DOHH2 (cell line): ENCODE data around the gene MPRIP.

ENCODE experiments used
- H3F3A ChIP-seq: fragments of 200-600 bp; sonication (generic), shearing (Covaris generic); 2 replicates; pipeline ENCODE4 v1.6.0; 2016; ENCODE audit warnings: antibody characterized with exemption, mild to moderate bottlenecking; ENCODE audit not compliant: control insufficient read depth, insufficient read depth
- H3K27ac ChIP-seq: fragments of 200-600 bp; sonication (generic); 2 replicates; pipeline ENCODE4 v1.5.1; 2014; ENCODE audit warnings: low read depth, mild to moderate bottlenecking, low read length, moderate library complexity
- H3K27me3 ChIP-seq: fragments of 200-600 bp; sonication (generic); 2 replicates; pipeline ENCODE4 v1.6.1; 2014; ENCODE audit warnings: mild to moderate bottlenecking, low read length, mixed read lengths; ENCODE audit not compliant: control insufficient read depth
- H3K36me3 ChIP-seq: fragments of 200-600 bp; sonication (generic); 2 replicates; pipeline ENCODE4 v1.6.1; 2014; ENCODE audit warnings: mild to moderate bottlenecking, low read length, moderate library complexity, mixed read lengths; ENCODE audit not compliant: control insufficient read depth
- H3K4me1 ChIP-seq: fragments of 200-600 bp; sonication (generic); 2 replicates; pipeline ENCODE4 v1.6.1; 2014; ENCODE audit warnings: mild to moderate bottlenecking, low read length, mixed read lengths; ENCODE audit not compliant: control insufficient read depth
- H3K4me2 ChIP-seq: fragments of 200-600 bp; sonication (generic); 2 replicates; pipeline ENCODE4 v1.6.0; 2014; ENCODE audit warnings: mild to moderate bottlenecking, low read length, moderate library complexity
- H3K4me3 ChIP-seq: fragments of 200-600 bp; sonication (generic); 2 replicates; pipeline ENCODE4 v1.5.1; 2014; ENCODE audit warnings: mild to moderate bottlenecking, low read length, mixed read lengths
- H3K79me2 ChIP-seq: fragments of 200-600 bp; sonication (generic); 2 replicates; pipeline ENCODE4 v1.6.1; 2014; ENCODE audit warnings: mild to moderate bottlenecking, low read length, mixed read lengths; ENCODE audit not compliant: control insufficient read depth
- H3K9me2 ChIP-seq: fragments of 200-600 bp; sonication (generic); replicated peaks from 2 replicates; pipeline ENCODE4 v1.6.1; 2014; ENCODE audit warnings: mild to moderate bottlenecking, low read length, mixed read lengths; ENCODE audit not compliant: control insufficient read depth
- H3K9me3 ChIP-seq: fragments of 200-600 bp; sonication (generic); 2 replicates; pipeline ENCODE4 v1.6.1; 2014; ENCODE audit warnings: antibody characterized with exemption, low read length, mixed read lengths; ENCODE audit not compliant: control insufficient read depth, insufficient read depth
- H4K20me1 ChIP-seq: fragments of 200-600 bp; sonication (generic); 2 replicates; pipeline ENCODE4 v1.6.0; 2014; ENCODE audit warnings: low read depth, mild to moderate bottlenecking, antibody characterized with exemption, low read length, moderate library complexity; ENCODE audit not compliant: control insufficient read depth, insufficient read depth
- CTCF ChIP-seq: fragments of 200-600 bp; sonication (generic); IDR thresholded peaks from one replicate; pipeline ENCODE4 v1.5.1; 2014; ENCODE audit warnings: antibody characterized with exemption, mild to moderate bottlenecking, low read depth, low read length; ENCODE audit not compliant: poor library complexity, severe bottlenecking
- EZH2phosphoT487 ChIP-seq: fragments of 200-600 bp; sonication (generic); IDR thresholded peaks from 2 replicates; pipeline ENCODE4 v1.6.1; 2017; ENCODE audit warnings: borderline replicate concordance, mild to moderate bottlenecking, antibody characterized with exemption, low read length, moderate library complexity, mixed read lengths

Gene MPRIP

GRCh38 chr17:17081304-17081940 is 39.2 kb downstream of the MPRIP start:
- Histone ChIP-seq H4K20me1 (no peaks in the 10 kb centered on the region), H3K27me3 (no peaks in the 10 kb centered on the region), H3K9me2 (no peaks in the 10 kb centered on the region), H3K4me2 (no peak overlapping the region), H3K4me1 (peaks cover 2% of the 10 kb centered on the region), H3K27ac (no peak overlapping the region), H3K4me3 (no peak overlapping the region), H3F3A (no peaks in the 10 kb centered on the region), H3K9me3 (no peaks in the 10 kb centered on the region), H3K36me3 (peaks cover 17% of the 10 kb centered on the region), H3K79me2 (peaks cover 17% of the 10 kb centered on the region)
- no peak for TF ChIP-seq EZH2phosphoT487
- no peak for TF ChIP-seq CTCF

GRCh38 chr17:17082878-17083277 is 40.6 kb downstream of the MPRIP start:
- Histone ChIP-seq H3K4me1 (peaks cover 16% of the 10 kb centered on the region), H3K27ac (no peak overlapping the region), H3F3A (no peaks in the 10 kb centered on the region), H4K20me1 (no peaks in the 10 kb centered on the region), H3K9me3 (no peaks in the 10 kb centered on the region), H3K4me2 (no peak overlapping the region), H3K4me3 (no peak overlapping the region), H3K9me2 (no peaks in the 10 kb centered on the region), H3K36me3 (peaks cover 19% of the 10 kb centered on the region), H3K27me3 (no peaks in the 10 kb centered on the region), H3K79me2 (peaks cover 25% of the 10 kb centered on the region)
- TF ChIP-seq EZH2phosphoT487: no peak
- TF ChIP-seq CTCF: no peak

GRCh38 chr17:17084317-17084835 is 42.1 kb downstream of the MPRIP start:
- Histone ChIP-seq H3K9me3 (no peaks in the 10 kb centered on the region), H3K4me2 (no peak overlapping the region), H3K9me2 (no peaks in the 10 kb centered on the region), H4K20me1 (no peaks in the 10 kb centered on the region; the same call in 1 of the 2 replicates), H3K27ac (no peak overlapping the region), H3K27me3 (no peaks in the 10 kb centered on the region), H3K36me3 (peaks cover 20% of the 10 kb centered on the region), H3K4me3 (no peak overlapping the region), H3K79me2 (peaks cover 23% of the 10 kb centered on the region), H3K4me1 (peaks cover 31% of the 10 kb centered on the region), H3F3A (no peaks in the 10 kb centered on the region; the same call in 1 of the 2 replicates)
- TF ChIP-seq CTCF (no peak), EZH2phosphoT487 (no peak)
